Liver (tissue), 3 donors: ENCODE results near the gene DNAAF8.

Experiments used
- ATF3 ChIP-seq: IDR thresholded peaks from 2 replicates; pipeline ENCODE4 v1.6.1; 2016; ENCODE audit warnings: antibody characterized with exemption
- EGR1 ChIP-seq, 2 donors: IDR thresholded peaks; 2 replicates each; pipeline ENCODE4 v1.6.1; 2016 to 2018; ENCODE audit warnings: antibody characterized with exemption in 2 of 2, low read depth in 2 of 2
- FOXA1 ChIP-seq: IDR thresholded peaks from 2 replicates; pipeline ENCODE4 v1.6.1; 2016; ENCODE audit warnings: antibody characterized with exemption
- JUND ChIP-seq, 2 donors: IDR thresholded peaks; 2 replicates each; pipeline ENCODE4 v1.6.1; 2016; ENCODE audit warnings: antibody characterized with exemption in 2 of 2
- MAX ChIP-seq: IDR thresholded peaks from 2 replicates; pipeline ENCODE4 v1.6.1; 2016; ENCODE audit warnings: antibody characterized with exemption
- NR2F2 ChIP-seq: IDR thresholded peaks from 2 replicates; pipeline ENCODE4 v1.6.1; 2016; ENCODE audit warnings: antibody characterized with exemption
- RAD21 ChIP-seq, 2 donors: IDR thresholded peaks; 2 replicates each; pipeline ENCODE4 v1.6.1; 2016; ENCODE audit warnings: antibody characterized with exemption in 2 of 2, mild to moderate bottlenecking in 2 of 2
- RXRA ChIP-seq, 2 donors: IDR thresholded peaks; 2 replicates each; pipeline ENCODE4 v1.6.1; 2017 to 2018; ENCODE audit warnings: antibody characterized with exemption in 2 of 2, mild to moderate bottlenecking in 1 of 2
- SP1 ChIP-seq: IDR thresholded peaks from 2 replicates; pipeline ENCODE4 v1.6.1; 2018; ENCODE audit warnings: antibody characterized with exemption, mild to moderate bottlenecking
- TAF1 ChIP-seq: conservative IDR thresholded peaks from 2 replicates; pipeline ENCODE4 v1.6.1; 2016; ENCODE audit warnings: antibody characterized with exemption, mild to moderate bottlenecking
- YY1 ChIP-seq: IDR thresholded peaks from 2 replicates; pipeline ENCODE4 v1.6.1; 2016; ENCODE audit warnings: antibody characterized with exemption, mild to moderate bottlenecking
- ZBTB33 ChIP-seq: IDR thresholded peaks from 2 replicates; pipeline ENCODE4 v1.6.1; 2016; ENCODE audit warnings: antibody characterized with exemption
- TF ChIP-seq, protein P1 (sequence below): fragments of 150-350 bp; IDR thresholded peaks from 2 replicates; pipeline ENCODE4 v1.5.1; 2017; ENCODE audit warnings: improper control_type of control experiment, low read depth, low read length; ENCODE audit not compliant: missing input control
- TF ChIP-seq, protein P2 (sequence below): IDR thresholded peaks from 2 replicates; pipeline ENCODE4 v1.6.1; 2016; ENCODE audit warnings: antibody characterized with exemption, mild to moderate bottlenecking
- donor health status: healthy.
- donor health status: healthy.

- TF ChIP-seq, protein P1, sequence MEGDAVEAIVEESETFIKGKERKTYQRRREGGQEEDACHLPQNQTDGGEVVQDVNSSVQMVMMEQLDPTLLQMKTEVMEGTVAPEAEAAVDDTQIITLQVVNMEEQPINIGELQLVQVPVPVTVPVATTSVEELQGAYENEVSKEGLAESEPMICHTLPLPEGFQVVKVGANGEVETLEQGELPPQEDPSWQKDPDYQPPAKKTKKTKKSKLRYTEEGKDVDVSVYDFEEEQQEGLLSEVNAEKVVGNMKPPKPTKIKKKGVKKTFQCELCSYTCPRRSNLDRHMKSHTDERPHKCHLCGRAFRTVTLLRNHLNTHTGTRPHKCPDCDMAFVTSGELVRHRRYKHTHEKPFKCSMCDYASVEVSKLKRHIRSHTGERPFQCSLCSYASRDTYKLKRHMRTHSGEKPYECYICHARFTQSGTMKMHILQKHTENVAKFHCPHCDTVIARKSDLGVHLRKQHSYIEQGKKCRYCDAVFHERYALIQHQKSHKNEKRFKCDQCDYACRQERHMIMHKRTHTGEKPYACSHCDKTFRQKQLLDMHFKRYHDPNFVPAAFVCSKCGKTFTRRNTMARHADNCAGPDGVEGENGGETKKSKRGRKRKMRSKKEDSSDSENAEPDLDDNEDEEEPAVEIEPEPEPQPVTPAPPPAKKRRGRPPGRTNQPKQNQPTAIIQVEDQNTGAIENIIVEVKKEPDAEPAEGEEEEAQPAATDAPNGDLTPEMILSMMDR, result no peak
- TF ChIP-seq FOXA1, result no peak
- no peak for TF ChIP-seq TAF1
- TF ChIP-seq, protein P2, sequence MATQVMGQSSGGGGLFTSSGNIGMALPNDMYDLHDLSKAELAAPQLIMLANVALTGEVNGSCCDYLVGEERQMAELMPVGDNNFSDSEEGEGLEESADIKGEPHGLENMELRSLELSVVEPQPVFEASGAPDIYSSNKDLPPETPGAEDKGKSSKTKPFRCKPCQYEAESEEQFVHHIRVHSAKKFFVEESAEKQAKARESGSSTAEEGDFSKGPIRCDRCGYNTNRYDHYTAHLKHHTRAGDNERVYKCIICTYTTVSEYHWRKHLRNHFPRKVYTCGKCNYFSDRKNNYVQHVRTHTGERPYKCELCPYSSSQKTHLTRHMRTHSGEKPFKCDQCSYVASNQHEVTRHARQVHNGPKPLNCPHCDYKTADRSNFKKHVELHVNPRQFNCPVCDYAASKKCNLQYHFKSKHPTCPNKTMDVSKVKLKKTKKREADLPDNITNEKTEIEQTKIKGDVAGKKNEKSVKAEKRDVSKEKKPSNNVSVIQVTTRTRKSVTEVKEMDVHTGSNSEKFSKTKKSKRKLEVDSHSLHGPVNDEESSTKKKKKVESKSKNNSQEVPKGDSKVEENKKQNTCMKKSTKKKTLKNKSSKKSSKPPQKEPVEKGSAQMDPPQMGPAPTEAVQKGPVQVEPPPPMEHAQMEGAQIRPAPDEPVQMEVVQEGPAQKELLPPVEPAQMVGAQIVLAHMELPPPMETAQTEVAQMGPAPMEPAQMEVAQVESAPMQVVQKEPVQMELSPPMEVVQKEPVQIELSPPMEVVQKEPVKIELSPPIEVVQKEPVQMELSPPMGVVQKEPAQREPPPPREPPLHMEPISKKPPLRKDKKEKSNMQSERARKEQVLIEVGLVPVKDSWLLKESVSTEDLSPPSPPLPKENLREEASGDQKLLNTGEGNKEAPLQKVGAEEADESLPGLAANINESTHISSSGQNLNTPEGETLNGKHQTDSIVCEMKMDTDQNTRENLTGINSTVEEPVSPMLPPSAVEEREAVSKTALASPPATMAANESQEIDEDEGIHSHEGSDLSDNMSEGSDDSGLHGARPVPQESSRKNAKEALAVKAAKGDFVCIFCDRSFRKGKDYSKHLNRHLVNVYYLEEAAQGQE, result no peak
- no peak for TF ChIP-seq JUND (IDR thresholded peaks at IDR 0.05)
- no peak for TF ChIP-seq ATF3
- no peak for TF ChIP-seq EGR1 (IDR thresholded peaks at IDR 0.05; ENCODE audit: low read depth in 2 of 2)
- no peak for TF ChIP-seq SP1
- no peak for TF ChIP-seq YY1
- TF ChIP-seq MAX, result no peak
- no peak for TF ChIP-seq ZBTB33
- no peak for TF ChIP-seq RAD21 (IDR thresholded peaks at IDR 0.05)
- TF ChIP-seq RXRA (IDR thresholded peaks at IDR 0.05), result no peak
- no peak for TF ChIP-seq NR2F2
Observed at GRCh38 chr16:4788910-4789309, 54.6 kb downstream of the DNAAF8 start.
